ENCODE data around the gene CFTR. TPM values are rescaled to one million over a fixed set of nuclear protein-coding genes. Genes with fewer than 3 reads are reported as not detected.

The CFTR gene
- total RNA-seq, 1 donor from 2014 or later: 0.18 TPM

GRCh38 chr7:117685795-117686194 lies 206.0 kb downstream of the CFTR start:
- H3K27me3 Mint-ChIP-seq (ENCODE audit: unreplicated experiment): no peaks in the 10 kb centered on the region
- H3K4me1 Mint-ChIP-seq (ENCODE audit: unreplicated experiment): peaks cover 4% of the 10 kb centered on the region
- H3K36me3 Mint-ChIP-seq (ENCODE audit: low read depth, unreplicated experiment): no peaks in the 10 kb centered on the region
- TF ChIP-seq, protein P1, sequence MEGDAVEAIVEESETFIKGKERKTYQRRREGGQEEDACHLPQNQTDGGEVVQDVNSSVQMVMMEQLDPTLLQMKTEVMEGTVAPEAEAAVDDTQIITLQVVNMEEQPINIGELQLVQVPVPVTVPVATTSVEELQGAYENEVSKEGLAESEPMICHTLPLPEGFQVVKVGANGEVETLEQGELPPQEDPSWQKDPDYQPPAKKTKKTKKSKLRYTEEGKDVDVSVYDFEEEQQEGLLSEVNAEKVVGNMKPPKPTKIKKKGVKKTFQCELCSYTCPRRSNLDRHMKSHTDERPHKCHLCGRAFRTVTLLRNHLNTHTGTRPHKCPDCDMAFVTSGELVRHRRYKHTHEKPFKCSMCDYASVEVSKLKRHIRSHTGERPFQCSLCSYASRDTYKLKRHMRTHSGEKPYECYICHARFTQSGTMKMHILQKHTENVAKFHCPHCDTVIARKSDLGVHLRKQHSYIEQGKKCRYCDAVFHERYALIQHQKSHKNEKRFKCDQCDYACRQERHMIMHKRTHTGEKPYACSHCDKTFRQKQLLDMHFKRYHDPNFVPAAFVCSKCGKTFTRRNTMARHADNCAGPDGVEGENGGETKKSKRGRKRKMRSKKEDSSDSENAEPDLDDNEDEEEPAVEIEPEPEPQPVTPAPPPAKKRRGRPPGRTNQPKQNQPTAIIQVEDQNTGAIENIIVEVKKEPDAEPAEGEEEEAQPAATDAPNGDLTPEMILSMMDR (IDR thresholded peaks at IDR 0.05; ENCODE audit: unreplicated experiment): no peak
- no peak for DNase-seq (ENCODE audit: low spot score)
- H3K27ac Mint-ChIP-seq (ENCODE audit: unreplicated experiment): no peak overlapping the region
- H3K4me3 Mint-ChIP-seq (ENCODE audit: unreplicated experiment): no peak overlapping the region
- H3K9me3 Mint-ChIP-seq (ENCODE audit: unreplicated experiment): no peaks in the 10 kb centered on the region

DNA sequence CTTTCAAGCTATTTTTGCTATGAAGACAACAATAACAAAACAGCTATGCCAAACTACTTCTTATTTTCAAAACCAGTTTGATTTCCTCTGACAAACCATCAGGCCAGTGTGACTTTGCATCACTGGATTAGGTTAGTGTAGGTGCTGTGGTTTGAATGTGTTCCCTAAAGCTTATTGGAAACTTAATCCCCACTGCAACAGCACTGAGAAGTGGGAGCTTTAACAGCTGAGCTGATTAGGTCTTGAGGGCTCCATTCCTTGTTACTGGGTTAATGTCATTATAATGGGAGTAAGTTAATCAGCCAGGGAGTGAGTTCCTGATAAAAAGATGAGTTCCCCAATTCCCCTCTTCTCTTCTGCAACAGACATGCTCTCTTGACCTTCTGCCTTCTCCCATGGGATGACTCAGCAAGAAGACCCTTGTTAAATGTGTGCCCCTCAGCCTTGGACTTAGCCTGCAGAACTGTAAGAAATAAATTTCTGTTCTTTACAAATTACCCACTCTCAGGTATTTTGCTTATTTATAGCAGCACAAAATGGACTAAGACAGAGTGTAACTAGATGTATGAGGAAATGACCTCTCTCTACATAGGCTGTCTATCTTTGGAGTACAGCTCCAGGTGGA lies 206.6 kb downstream of the CFTR start:
- DNase-seq (ENCODE audit: low spot score): no peak
- no peak overlapping the region for H3K4me3 Mint-ChIP-seq (ENCODE audit: unreplicated experiment)
- peaks cover 4% of the 10 kb centered on the region for H3K4me1 Mint-ChIP-seq (ENCODE audit: unreplicated experiment)

DNA sequence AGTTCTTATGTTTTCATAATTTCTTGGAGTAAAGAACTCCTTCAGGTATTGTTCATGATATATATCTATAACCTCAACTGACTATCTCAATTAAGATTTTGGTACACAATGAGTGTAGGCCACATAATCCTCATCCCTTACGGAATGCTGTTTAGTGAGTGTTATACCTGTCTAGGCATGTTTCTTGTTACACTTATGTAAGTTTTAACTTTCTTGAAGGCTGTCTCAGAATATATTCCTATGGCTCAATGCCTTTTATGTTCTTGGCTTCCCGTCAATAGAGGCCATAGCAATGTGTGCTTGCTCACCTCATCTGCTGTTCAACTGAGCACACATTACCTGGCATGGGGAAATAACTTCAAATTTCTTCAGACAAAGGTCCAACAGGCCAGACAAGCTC lies 208.3 kb downstream of the CFTR start:
- H3K4me3 Mint-ChIP-seq (ENCODE audit: unreplicated experiment): no peak overlapping the region

More for the DNA sequence above, 206.6 kb downstream of the CFTR start:
- no peaks in the 10 kb centered on the region for H3K27me3 Mint-ChIP-seq (ENCODE audit: unreplicated experiment)
- H3K9me3 Mint-ChIP-seq (ENCODE audit: unreplicated experiment): no peaks in the 10 kb centered on the region
- TF ChIP-seq, protein P1 (IDR thresholded peaks at IDR 0.05; ENCODE audit: unreplicated experiment): no peak
- no peaks in the 10 kb centered on the region for H3K36me3 Mint-ChIP-seq (ENCODE audit: low read depth, unreplicated experiment)
- H3K27ac Mint-ChIP-seq (ENCODE audit: unreplicated experiment): no peak overlapping the region

DNA sequence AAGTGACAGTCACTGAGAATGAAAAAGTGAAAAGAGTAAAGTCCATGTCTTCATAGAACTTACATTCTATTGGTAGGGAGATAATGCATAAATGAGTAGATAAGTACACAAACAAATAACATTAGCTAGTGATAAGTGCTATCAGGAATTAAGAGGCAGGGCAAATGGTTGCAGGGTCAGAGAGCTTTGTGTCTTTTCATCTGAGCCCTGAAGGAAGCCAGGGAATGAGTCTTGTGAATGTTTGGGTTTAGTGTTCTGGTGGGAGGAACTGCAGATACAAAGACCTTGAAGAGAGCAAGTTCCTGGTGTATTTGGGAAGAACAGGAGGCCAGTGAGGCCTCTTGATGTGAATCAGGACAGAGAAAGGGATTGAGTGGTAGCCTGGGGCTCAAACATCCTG lies 209.6 kb downstream of the CFTR start:
- H3K9me3 Mint-ChIP-seq (ENCODE audit: unreplicated experiment): no peaks in the 10 kb centered on the region
- no peak overlapping the region for H3K27ac Mint-ChIP-seq (ENCODE audit: unreplicated experiment)
- no peak for DNase-seq (ENCODE audit: low spot score)
- H3K27me3 Mint-ChIP-seq (ENCODE audit: unreplicated experiment): no peaks in the 10 kb centered on the region
- TF ChIP-seq, protein P1 (IDR thresholded peaks at IDR 0.05; ENCODE audit: unreplicated experiment): no peak
- H3K4me3 Mint-ChIP-seq (ENCODE audit: unreplicated experiment): no peak overlapping the region
- H3K36me3 Mint-ChIP-seq (ENCODE audit: low read depth, unreplicated experiment): no peaks in the 10 kb centered on the region
- H3K4me1 Mint-ChIP-seq (ENCODE audit: unreplicated experiment): peaks cover 4% of the 10 kb centered on the region

More for the DNA sequence above, 208.3 kb downstream of the CFTR start:
- no peak for DNase-seq (ENCODE audit: low spot score)
- H3K27ac Mint-ChIP-seq (ENCODE audit: unreplicated experiment): no peak overlapping the region
- H3K36me3 Mint-ChIP-seq (ENCODE audit: low read depth, unreplicated experiment): no peaks in the 10 kb centered on the region
- peaks cover 4% of the 10 kb centered on the region for H3K4me1 Mint-ChIP-seq (ENCODE audit: unreplicated experiment)
- H3K9me3 Mint-ChIP-seq (ENCODE audit: unreplicated experiment): no peaks in the 10 kb centered on the region
- H3K27me3 Mint-ChIP-seq (ENCODE audit: unreplicated experiment): no peaks in the 10 kb centered on the region
- TF ChIP-seq, protein P1 (IDR thresholded peaks at IDR 0.05; ENCODE audit: unreplicated experiment): no peak

DNA sequence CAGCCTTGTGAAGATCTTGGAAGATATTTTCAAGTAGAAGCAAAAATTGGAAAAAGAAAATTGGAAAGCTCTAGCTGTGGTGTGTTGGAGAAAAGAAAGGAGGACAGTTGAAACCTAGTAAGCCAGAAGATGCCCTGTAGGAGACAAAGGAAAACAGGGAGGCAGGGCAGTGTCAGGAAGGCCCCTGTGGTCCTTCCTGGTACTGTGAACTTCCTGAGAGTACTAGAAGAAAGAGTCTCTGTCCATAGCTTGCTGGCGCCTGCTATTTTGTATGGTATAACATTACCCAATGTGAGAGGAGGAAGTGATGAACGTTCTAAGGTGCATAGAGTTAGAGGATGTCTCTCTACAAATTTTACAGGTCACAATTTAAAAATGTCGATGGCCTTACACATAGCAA lies 210.3 kb downstream of the CFTR start:
- no peak for DNase-seq (ENCODE audit: low spot score)
- no peak overlapping the region for H3K27ac Mint-ChIP-seq (ENCODE audit: unreplicated experiment)
- H3K27me3 Mint-ChIP-seq (ENCODE audit: unreplicated experiment): peaks cover 3% of the 10 kb centered on the region
- H3K9me3 Mint-ChIP-seq (ENCODE audit: unreplicated experiment): no peaks in the 10 kb centered on the region
- TF ChIP-seq, protein P1 (IDR thresholded peaks at IDR 0.05; ENCODE audit: unreplicated experiment): no peak
- no peak overlapping the region for H3K4me3 Mint-ChIP-seq (ENCODE audit: unreplicated experiment)
- peaks cover 4% of the 10 kb centered on the region for H3K4me1 Mint-ChIP-seq (ENCODE audit: unreplicated experiment)
- H3K36me3 Mint-ChIP-seq (ENCODE audit: low read depth, unreplicated experiment): no peaks in the 10 kb centered on the region
